SIG-M5 treated with dmso at 0.1 percent for 504 hours (cell line): Measurements from ENCODE around the gene B3GAT3.
A peak's percentile ranks its signal among the peaks of the same experiment; 100 is the strongest.
"Not testable (repeated sequence)": the region's sequence is repeated elsewhere in the genome, so short reads cannot be mapped to it uniquely, and the experiment has no call there.

Experiments
- DNase-seq: peaks from one replicate; lab custom pipeline; 2025; ENCODE audit not compliant: unreplicated experiment; lab: John Stamatoyannopoulos, UW

Gene B3GAT3

DNA sequence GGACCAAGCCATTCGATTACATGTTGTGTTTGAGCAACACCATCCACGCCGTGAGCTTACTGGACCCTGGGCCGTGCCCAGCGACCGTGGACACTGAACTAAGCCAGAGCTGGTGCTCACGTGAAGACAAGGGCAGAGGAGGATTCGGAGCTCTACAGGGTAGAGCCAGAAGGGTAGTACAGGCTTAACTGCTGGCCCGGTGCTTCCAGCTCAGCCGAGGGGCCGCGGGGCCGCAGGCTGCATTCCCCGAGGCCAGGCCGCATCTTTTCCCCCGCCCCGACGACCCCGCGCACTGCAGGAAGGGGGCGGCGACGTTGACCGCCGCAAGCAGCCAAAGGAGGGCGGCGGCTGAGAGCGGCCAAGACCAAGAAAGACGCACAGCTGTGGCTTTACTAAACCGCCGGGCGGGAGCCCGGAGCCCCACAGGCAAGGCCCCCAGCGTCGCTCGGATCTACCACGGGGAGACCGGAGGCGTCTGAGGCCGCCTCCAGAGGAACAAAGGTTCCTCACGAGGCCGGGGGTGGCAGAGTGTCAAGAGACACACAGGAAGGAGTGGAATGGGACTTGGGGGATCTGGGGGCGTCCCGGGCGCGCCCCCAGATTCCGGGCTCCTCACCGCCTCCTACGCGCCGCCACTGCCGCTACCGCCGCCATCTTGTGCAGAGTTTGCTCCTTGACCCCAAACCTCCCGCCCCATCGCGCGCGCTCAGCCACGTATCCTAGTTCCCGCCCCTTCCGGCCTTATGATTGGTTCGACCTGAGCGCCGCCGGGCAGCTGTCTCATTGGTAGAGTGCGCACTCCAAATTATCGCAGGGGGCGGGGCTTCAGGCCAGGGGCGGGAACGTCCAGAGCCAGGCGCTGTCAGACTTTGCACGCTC is 24.4 kb upstream of the B3GAT3 start, which contains the start of gene GANAB:
Gene GANAB, minus strand, starts transcription at position 668 of the 879 bp plus-strand sequence. Its CDS starts 14 bp downstream, at position 654.
- DNase-seq, result peak; percentile 97

DNA sequence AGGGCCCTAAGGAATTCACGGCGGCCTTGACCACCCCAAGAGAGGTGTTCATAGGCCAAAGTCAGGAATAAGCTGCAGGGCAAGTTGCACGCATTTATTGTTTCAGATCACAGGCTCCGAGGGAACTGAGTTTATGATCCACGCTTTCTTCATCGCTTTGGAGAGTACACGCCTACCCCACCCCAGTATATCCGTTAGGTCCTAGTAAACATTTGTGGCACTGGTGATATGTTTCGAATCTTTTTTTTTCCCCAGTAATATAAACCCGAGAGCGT is 23.8 kb upstream of the B3GAT3 start:
- DNase-seq, result no peak

DNA sequence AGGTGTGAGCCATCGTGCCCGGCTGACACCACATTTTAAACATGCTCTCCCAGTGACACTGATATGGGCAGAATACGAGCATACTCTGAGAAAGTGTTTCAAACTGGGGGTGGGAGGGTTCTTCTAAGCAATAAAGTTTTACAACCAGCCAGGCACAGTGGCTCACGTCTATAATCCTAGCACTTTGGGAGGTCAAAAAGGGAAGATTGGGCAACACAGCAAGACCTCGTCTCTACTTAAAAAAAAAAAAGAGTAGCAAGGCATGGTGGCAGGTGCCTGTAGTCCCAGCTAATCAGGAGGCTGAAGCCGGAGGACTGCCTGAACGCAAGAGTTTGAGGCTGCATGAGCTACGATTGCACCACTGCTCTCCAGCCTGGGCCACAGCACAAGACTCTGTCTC is 22.4 kb upstream of the B3GAT3 start:
- DNase-seq, result peak; percentile 16

DNA sequence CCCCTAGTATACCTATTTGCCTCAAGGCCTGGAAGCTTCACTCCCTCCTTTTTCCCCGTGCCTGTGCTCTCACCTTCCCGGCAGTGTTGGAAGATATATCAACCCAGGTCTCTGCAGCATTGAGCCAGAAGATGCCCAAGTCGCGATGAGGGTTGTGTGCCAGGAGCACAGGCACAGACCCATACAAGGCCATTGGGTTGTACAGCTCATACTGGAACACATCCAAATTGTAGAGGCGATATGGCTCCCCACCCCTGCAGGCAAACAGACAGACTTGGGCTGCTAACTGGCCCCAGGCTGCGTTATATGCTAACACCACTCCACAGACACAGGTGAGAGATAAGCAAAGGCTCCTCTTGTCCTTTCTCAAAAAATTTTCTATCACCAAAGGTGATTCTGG is 10.7 kb upstream of the B3GAT3 start:
- no peak for DNase-seq

DNA sequence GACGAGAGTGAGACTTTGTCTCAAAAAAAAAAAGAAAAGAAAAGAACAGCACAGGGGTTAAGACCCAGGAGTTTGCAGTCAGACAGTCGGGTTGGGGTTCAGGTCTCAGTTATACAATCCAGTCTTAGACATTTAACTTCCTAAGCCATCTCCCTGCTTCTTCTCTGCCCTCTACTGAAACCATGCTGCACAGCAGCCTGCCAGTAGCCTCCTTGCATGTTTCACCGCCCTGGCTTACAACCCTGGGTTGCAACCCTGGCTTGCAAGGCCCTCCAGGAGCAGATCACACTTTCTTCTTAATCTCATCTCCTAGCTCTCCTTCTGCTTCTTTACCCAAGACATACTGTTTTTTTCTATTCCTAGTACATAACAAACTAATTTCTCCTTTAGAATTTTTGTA is 5.9 kb upstream of the B3GAT3 start:
- DNase-seq, result peak; percentile 12

DNA sequence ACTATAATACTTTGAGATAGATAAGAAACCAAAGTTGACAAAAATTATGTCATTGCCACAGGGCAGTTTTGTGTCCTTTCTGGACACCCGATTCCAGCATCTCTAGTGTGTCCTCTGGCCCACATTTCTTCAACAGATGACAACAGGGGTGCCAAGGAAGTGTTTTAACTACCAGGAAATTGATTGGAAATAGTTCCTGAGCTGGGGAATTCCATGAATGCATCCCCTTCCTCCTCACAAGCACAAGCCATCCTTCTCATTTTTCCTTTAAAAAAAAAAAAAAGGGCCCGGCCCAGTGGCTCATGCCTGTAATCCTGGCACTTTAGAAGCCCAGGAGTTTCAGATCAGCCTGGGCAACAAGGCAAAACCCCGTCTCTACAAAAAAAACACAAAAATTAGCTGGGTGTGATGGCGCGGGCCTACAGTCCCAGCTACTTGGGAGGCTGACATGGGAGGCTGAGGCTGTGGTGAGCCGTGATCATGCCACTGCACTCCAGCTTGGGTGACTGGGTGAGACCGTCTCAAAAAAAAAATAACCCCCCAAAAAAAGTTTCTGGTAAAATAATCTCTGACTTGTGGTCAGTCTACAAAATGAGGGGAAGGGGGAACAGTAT is 797 bp upstream of the B3GAT3 start:
- no peak for DNase-seq

DNA sequence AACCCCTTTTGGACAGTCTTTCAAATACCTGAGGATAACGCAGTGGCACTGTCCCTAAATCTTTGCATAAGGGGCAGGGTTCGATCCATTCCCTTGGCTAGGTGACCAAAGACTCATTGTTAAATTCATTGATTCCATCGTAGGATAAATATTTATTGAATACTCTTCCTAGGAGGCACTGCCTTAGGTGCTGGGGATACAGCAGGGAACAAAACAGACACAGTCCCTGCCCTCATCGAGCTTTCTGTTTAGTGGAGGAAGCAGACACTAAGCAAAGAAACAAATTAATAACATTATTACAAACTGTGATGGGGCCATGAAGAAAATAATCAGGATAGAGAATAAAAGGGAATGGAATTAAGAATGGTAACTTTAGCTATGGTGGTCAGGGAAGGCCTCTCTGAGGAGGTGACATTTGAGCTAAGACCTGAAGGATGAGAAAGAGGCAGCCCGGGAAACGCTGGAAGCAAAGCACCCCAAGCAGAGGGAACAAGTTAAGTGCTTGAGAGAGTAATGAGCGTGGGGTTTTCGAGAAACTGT is 689 bp downstream of the B3GAT3 start:
- DNase-seq, result no peak

DNA sequence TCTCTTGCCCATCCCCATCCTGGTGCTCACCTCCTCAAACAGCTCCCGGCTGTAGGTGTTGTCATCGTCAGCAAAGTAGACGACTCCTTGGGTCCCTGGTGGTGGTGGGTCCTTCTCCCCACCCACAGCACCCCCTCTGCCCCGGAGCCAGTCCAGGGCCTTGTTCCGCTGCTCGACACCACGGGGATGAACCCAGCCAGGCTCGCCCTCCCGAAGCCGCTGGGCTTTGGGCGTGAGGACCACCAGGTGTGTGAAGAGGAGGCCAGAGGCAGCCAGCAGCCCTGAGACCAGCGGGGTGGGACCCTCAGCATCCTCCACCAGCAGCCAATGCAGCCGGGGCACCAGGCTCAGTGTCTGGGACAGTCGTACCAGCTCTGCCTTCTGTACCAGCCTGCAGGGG is 4.8 kb downstream of the B3GAT3 start:
- not testable (repeated sequence) for DNase-seq

DNA sequence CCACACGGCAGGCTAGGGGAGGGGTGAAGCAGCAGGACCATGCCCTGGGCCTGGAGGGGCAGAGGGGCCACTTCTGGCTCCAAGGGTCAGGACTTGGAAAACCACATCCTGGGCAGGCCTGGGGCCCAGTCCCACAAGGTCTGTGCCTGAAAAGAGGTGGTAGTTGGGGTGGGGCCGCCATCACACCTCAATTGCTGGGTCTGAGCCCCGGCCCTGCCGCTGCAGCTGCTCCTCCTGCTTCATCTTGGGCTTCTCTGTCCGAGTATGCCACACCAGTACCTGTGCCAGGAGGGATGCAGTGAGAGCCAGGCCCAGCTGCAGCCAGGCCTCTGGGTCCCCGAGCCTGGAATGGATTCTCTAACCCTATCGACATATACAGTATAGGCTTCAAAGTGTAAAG is 6.3 kb downstream of the B3GAT3 start:
- DNase-seq, result no peak

DNA sequence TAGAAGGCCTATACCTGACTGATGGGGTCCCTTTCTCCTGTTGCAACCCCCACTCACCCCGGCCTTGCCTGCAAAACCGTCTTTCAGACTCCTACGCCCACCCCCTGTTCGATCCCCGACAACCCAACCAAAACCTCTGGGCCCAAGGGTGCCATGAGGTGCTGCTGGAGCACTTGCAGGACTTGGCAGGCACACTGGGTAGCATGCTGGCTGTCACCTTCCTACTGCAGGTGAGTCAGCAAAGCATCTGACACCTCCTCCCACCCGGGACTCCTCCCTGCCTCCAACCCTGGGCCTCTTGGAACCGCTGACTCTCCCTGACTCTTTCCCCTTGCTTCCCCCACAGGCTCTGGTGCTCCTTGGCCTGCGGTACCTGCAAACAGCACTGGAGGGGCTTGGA is 7.5 kb downstream of the B3GAT3 start:
- DNase-seq, result no peak

DNA sequence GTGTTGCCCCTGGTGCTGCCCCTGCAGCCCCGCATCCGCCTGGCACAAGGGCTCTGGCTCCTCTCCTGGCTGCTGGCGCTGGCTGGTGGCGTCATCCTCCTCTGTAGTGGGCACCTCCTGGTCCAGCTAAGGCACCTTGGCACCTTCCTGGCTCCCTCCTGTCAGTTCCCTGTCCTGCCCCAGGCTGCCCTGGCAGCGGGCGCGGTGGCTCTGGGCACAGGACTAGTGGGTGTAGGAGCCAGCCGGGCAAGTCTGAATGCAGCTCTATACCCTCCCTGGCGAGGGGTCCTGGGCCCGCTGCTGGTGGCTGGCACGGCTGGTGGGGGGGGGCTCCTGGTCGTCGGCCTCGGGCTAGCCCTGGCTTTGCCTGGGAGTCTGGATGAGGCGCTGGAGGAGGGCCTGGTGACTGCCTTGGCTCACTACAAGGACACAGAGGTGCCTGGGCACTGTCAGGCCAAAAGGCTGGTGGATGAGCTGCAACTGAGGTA is 8.5 kb downstream of the B3GAT3 start:
- no peak for DNase-seq

DNA sequence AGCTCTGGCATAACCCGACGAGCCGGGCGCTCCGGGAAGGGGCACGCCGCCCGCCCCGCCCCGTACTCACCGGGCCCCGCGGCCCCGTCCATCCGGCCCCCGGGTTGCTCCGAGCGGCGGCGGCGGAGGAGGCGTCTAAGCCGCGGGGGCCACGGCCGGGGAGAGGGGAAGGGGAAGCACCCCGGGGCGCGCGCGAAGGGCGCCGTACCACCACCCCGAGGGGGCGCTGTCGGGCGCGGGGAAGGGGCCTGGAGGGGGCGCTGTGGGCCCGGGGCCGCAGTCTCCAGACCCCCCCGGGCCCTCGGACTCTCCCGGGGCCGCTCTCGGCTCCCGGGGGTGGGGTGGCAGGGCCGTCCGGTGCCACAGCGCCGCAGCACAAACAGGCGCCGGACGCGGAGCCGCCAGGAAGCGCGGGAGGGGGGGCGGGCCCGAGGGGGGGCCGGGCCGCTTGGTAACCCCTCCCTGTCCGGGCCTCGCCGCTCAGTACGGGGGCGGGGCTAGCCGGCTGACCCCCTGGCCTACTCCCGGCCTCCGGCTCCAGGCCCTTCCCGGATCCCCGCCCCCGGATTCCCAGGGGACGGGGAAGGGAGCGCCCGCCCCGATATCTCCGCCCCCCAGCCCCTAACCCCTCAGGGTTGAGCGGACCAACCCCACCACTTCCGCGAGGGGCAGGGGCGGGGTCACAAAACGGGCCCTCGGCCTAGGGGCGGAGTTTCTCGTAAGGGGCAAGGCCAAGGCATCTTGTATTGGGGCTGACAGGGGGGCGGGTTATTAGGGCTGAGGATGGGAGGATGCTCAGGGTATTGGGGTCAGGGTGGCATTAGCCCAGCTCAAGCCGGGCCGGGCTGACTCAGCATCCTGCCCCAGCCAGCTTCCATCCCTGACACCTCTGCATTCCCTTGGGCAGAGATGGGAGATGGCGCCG is 9.2 kb downstream of the B3GAT3 start, which contains the start of the genes EML3 and ROM1:
Gene EML3, minus strand, starts transcription at position 410 of the 925 bp plus-strand sequence. Its CDS starts 318 bp downstream, at position 92.
Gene ROM1, plus strand, starts transcription at position 892 of the 925 bp plus-strand sequence. Its CDS starts 25 bp downstream, at position 917.
- peak; percentile 66 for DNase-seq

DNA sequence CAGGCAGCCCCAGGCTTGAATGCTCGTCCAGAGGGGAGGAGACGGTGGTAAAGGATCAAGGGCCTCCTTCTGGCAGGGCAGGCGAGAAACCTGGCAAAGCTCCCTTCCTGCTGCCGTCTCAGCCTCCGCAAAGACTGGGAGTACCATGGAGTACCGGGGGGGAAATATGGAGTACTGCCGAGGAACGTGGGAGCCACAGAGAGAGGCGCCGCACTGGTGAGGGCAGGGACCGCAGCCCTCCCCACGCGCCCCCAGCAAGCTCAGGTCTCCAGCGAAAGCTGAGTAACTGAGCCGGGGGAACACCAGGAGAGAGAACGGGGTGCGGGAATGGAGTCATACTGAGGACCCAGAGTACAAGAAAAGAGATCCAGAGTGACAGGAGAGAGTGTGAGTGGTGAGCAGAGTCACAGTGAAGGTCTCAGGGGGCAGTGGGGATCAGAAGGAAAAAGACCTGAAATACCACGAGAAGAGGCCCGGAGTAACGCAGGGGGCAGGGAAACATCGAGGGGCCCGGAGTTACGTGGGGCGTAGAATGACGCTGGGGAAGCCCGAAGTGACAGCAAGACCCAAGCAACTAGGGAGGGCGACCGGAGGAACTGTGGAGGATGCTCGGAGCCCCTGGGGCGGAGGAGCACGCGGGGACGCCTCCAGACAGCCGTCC is 10.0 kb downstream of the B3GAT3 start:
- peak; percentile 54 for DNase-seq

DNA sequence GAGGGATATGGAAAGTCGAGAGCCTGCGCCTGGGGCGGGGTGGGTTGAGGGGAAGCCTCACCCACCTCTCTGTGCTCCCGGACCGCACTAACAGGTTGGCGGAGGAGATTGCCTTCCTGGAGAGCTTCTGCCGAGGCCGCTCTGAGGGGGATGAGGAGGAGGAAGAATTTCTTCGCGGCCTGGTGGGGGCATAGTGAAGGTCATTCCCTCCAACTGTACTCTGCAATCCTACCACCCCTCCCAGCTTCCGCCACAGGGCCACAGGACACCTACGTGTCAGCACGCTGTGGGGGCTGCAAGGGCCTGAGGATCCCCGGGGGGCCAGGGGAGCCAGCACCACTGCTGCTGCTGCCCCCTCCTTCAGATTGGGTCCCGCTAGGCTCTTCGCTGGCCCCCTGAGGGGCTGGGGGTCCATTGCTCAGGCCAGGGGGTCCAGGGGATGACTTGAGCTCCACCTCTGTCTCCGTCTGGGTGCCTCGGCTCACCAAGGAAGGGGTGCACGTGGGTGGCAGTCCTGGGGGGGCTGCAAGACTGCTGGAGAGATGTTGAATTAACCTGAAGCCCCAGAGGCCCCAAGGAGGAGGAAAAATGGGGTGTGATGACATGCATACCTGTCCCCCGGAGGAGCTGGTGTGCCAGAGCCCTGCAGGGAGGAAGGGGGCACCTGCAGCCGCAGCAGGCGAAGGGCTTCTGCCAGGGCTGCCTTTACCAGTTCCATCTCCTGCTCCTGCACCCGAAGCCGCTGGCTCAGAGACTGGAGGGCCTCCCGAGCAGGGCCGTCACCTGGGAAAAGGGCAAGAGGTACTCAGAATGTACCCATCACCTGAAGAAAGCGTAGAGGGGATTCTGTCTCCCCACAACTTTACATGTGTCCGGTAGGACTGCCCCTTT is 10.7 kb downstream of the B3GAT3 start:
- no peak for DNase-seq

DNA sequence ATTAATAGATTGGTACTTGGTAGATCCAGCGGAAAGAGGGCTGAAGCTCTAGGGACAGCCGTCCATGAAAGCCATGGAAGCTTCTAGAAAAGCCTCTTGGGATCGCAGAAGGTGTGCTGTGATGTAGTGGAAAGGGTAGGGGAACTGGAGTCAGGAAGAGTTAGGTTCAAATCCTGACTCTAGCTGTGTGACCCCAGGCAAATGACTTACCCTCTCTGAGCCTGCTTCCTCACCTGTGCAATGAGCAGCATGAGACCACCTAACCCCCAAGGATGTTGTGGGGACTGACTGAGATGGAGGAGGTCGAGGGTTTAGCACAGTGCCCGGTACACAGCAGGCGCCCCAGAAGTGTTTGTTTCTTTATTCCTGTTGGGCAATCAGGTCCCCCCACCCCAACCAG is 11.4 kb downstream of the B3GAT3 start:
- DNase-seq, result no peak

DNA sequence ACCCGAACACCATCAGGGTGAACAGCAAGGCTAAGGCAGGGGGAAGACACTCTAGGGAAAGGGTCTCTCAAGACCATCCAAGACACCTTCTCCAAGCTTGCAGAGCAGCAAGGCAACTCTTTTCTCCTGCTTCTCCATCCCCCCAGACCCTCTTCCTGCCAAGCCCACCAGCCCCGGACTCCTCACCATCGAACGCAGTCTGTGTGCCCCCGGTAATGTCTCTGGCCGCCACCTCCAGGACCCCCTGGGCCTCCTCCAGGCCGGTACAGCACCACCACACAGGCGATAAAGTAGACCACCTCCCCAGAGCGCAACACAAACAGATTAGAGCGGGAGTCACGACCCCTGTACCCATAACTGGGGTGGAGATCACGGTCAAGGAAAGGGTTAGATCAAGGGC is 13.0 kb downstream of the B3GAT3 start:
- no peak for DNase-seq

DNA sequence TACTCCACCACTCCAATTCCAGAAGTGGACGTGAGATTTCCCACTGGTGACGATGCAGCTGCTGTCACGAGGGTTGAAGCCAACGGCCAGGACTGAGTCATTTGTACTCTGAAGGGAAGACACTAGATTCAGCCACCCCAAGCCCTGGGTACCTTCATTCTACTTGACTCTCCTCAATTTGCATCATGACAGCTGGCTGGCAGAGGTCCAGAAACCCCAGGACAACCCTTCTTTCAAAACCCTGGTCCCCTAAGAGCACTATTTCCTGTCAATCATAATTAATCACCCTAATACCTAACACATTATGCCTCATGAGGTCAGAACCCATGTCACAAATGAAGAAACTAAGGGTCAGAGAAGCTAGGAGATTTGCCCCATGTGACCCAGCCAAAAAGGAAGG is 14.1 kb downstream of the B3GAT3 start:
- no peak for DNase-seq

DNA sequence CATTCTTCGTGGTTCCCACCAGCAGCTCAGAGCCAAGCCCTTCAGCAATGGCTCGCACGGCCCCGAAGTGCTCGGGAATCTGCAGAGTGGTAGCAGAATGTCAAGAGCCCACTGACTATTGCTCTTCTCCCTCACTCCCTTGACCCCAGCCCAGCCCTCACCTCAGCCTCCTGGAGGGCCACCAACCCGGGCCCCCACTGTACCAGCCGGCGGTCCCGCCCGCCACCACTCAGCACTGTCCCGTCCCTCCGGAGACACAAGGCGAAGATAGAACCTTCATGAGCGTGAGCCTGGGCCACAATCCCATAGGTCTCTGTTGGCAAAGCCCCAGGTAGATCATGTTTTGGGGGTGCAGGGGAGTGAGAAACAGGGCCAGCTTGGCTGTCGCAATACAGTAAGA is 15.9 kb downstream of the B3GAT3 start:
- no peak for DNase-seq

DNA sequence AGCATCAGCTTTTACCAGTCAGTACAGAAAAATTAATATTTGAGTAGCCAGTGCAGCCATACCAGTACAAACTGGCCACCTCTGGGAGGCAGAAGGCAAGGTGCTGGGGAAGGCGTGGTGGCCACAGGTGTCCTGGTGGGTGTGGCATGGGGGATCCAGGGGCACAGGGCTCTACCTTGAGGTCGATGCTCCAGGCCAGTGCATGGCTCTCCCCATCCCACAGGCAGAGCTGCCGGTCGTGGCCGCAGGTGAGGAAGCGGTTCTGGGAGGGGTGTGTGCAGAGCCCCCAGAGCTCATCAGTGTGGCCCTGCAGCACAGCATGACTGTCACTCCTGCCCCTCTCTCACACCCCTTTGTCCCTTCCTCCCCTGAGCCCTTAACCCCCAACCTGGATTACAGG is 16.3 kb downstream of the B3GAT3 start:
- no peak for DNase-seq
